Parathyroid adenoma (tissue), 2 donors: ENCODE measurements around the gene PRPF6.

ENCODE experiments used
- H2AFZ ChIP-seq: fragments of 300-600 bp; sonication (generic); one replicate; pipeline ENCODE4 v1.7.0; 2017; ENCODE audit warnings: antibody characterized with exemption, mild to moderate bottlenecking
- H3K27ac ChIP-seq: fragments of 300-600 bp; sonication (generic); one replicate; pipeline ENCODE4 v1.7.0; 2017
- H3K27me3 ChIP-seq: fragments of 300-600 bp; sonication (generic); one replicate; pipeline ENCODE4 v1.7.0; 2017; ENCODE audit warnings: low read length; ENCODE audit not compliant: control insufficient read depth, insufficient read depth
- H3K36me3 ChIP-seq: fragments of 300-600 bp; sonication (generic); one replicate; pipeline ENCODE4 v1.7.0; 2017; ENCODE audit warnings: low read length; ENCODE audit not compliant: control insufficient read depth, insufficient read depth
- H3K4me1 ChIP-seq: fragments of 300-600 bp; sonication (generic); one replicate; pipeline ENCODE4 v1.7.0; 2017; ENCODE audit warnings: control low read depth
- H3K4me2 ChIP-seq: fragments of 300-600 bp; sonication (generic); one replicate; pipeline ENCODE4 v1.7.0; 2017; ENCODE audit warnings: low read length
- H3K4me3 ChIP-seq: fragments of 300-600 bp; sonication (generic); one replicate; pipeline ENCODE4 v1.7.0; 2017; ENCODE audit warnings: low read depth, low read length
- H3K79me2 ChIP-seq: fragments of 300-600 bp; sonication (generic); one replicate; pipeline ENCODE4 v1.7.0; 2017; ENCODE audit warnings: control low read depth
- H3K9ac ChIP-seq: fragments of 300-600 bp; sonication (generic); one replicate; pipeline ENCODE4 v1.7.0; 2017; ENCODE audit warnings: mild to moderate bottlenecking
- H3K9me3 ChIP-seq: fragments of 300-600 bp; sonication (generic); one replicate; pipeline ENCODE4 v1.7.0; 2017; ENCODE audit warnings: low read length; ENCODE audit not compliant: control insufficient read depth
- TF ChIP-seq, protein P1 (sequence below): fragments of 300-600 bp; sonication (generic); IDR thresholded peaks from one replicate; pipeline ENCODE4 v1.7.0; 2017; ENCODE audit warnings: antibody characterized with exemption, mild to moderate bottlenecking
- donor health status: primary hyperparathyroidism.

PRPF6 gene

GRCh38 chr20:63940071-63940471 is 40.9 kb upstream of the PRPF6 start:
- TF ChIP-seq, protein P1, sequence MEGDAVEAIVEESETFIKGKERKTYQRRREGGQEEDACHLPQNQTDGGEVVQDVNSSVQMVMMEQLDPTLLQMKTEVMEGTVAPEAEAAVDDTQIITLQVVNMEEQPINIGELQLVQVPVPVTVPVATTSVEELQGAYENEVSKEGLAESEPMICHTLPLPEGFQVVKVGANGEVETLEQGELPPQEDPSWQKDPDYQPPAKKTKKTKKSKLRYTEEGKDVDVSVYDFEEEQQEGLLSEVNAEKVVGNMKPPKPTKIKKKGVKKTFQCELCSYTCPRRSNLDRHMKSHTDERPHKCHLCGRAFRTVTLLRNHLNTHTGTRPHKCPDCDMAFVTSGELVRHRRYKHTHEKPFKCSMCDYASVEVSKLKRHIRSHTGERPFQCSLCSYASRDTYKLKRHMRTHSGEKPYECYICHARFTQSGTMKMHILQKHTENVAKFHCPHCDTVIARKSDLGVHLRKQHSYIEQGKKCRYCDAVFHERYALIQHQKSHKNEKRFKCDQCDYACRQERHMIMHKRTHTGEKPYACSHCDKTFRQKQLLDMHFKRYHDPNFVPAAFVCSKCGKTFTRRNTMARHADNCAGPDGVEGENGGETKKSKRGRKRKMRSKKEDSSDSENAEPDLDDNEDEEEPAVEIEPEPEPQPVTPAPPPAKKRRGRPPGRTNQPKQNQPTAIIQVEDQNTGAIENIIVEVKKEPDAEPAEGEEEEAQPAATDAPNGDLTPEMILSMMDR = no peak

DNA sequence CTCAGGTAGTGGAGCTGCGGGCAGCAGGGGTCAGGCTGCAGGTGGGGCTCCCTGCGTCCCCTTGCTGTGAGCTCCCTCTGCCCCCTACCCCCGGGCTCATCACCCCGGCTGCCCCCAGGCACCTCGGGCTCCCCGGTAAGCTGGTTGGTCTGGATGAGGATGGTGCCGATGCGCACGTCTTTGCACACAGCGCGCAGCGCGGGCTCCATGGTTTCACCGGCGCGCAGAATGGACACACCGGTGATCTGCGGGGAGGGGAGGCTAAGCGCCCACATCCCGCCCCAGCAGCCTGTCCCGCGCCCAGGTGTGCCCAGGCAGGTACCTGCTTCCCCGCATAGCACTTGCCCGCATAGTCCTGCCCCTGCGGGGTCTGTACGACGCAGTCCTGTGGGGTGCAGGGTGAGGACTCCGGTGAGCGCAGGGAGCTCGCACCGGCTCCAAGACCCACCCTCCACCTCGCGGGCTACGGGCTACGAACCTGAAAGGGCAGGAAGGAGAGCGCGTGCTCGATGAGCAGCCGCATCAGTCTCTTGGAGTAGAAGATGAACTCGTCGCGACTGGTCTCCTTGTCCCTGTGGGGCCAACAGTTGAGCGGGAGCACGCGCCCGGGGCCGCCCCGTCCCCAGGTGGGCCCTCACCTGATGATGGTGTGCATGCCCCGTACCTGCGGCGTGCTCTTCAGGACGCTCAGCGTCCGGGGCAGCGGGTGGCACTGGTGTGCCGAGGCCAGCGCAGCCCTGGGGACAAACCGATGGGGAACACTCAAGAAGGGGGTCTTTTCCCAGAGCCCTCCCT is 40.3 kb upstream of the PRPF6 start:
- H3K4me2 ChIP-seq = no peak overlapping the region
- no peaks in the 10 kb centered on the region for H3K36me3 ChIP-seq
- H3K27me3 ChIP-seq = no peaks in the 10 kb centered on the region
- no peak overlapping the region for H2AFZ ChIP-seq
- TF ChIP-seq, protein P1 = no peak
- no peaks in the 10 kb centered on the region for H3K9me3 ChIP-seq
- H3K27ac ChIP-seq = no peak overlapping the region
- H3K79me2 ChIP-seq = peaks cover 29% of the 10 kb centered on the region
- no peaks in the 10 kb centered on the region for H3K4me1 ChIP-seq
- H3K9ac ChIP-seq = no peak overlapping the region
- H3K4me3 ChIP-seq = no peak overlapping the region

More at GRCh38 chr20:63940071-63940471, 40.9 kb upstream of the PRPF6 start:
- Histone ChIP-seq H2AFZ (no peak overlapping the region), H3K4me1 (no peaks in the 10 kb centered on the region), H3K4me3 (no peak overlapping the region), H3K27me3 (no peaks in the 10 kb centered on the region), H3K9ac (no peak overlapping the region), H3K9me3 (no peaks in the 10 kb centered on the region), H3K27ac (no peak overlapping the region), H3K79me2 (peaks cover 27% of the 10 kb centered on the region), H3K4me2 (no peak overlapping the region), H3K36me3 (no peaks in the 10 kb centered on the region)

DNA sequence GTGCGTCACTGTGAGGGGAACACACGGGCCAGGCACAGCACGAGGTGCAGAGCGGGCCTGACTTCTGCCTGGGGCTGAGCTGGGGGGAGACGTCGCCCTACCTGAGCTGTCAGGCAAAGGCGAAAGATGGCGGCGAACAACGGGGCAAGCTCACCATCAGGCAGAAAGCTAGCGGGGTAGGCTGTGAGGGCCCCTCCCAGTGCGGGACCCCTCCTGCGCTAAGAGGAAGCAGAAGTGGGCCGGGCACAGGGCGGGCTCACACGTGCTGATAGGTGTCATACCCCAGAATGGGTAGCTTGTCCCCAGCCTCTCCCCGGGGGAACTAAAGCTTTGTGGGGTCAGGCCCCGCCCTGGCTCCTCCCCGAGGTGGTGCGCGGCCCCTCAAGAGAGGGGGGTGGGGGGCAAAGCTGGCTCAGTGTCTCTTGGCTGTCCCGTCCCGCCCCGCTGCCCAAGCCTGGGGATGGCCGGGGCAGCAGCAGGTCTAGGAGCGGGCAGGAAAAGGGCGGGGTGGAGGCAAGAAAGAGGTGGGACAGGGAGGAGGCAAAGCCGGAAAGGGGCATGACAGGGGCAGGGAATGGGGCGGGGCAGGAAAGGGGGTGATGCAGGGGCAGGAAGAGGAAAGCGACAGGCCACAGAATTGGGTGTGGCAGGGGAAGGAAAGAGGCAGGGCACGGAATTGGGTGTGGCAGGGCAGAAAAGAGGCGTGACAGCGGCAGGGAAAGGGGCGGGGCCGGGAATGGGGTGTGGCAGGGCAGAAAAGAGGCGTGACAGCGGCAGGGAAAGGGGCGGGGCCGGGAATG is 39.5 kb upstream of the PRPF6 start:
- Histone ChIP-seq H3K79me2 (peaks cover 35% of the 10 kb centered on the region), H3K9ac (no peak overlapping the region), H3K36me3 (no peaks in the 10 kb centered on the region), H3K4me1 (no peaks in the 10 kb centered on the region), H2AFZ (no peak overlapping the region), H3K4me3 (no peak overlapping the region), H3K27ac (no peak overlapping the region), H3K9me3 (no peaks in the 10 kb centered on the region), H3K27me3 (no peaks in the 10 kb centered on the region), H3K4me2 (no peak overlapping the region)
- TF ChIP-seq, protein P1 = no peak

- H3K4me3 ChIP-seq = no peak overlapping the region
- H3K79me2 ChIP-seq = peaks cover 38% of the 10 kb centered on the region
- H3K36me3 ChIP-seq = no peaks in the 10 kb centered on the region
- TF ChIP-seq, protein P1 = no peak
- no peaks in the 10 kb centered on the region for H3K4me1 ChIP-seq
- H3K27me3 ChIP-seq = no peaks in the 10 kb centered on the region
- no peak overlapping the region for H3K9ac ChIP-seq
- H3K9me3 ChIP-seq = no peaks in the 10 kb centered on the region
- no peak overlapping the region for H2AFZ ChIP-seq
- H3K4me2 ChIP-seq = no peak overlapping the region
- H3K27ac ChIP-seq = peak overlapping the region; percentile 42
Measured at GRCh38 chr20:63942250-63942951, 38.5 kb upstream of the PRPF6 start.
